HEK293 (cell line): Measurements from ENCODE around the gene JUP.

ENCODE experiments used
- CTCF ChIA-PET: fragments of 350-600 bp; formaldehyde crosslinking; extraction: SDS; loops from one replicate; lab custom pipeline; 2021; ENCODE audit warnings: antibody characterized with exemption; lab: Yijun Ruan, JAX
- POLR2A ChIA-PET: fragments of 300-600 bp; formaldehyde crosslinking; extraction: SDS; loops from one replicate; lab custom pipeline; 2020; ENCODE audit warnings: antibody characterized with exemption, inconsistent platforms; lab: Yijun Ruan, JAX
- H3K27ac ChIP-seq: fragments of 200-500 bp; sonication (Bioruptor generic); 2 replicates; pipeline ENCODE4 v1.5.1; 2014; ENCODE audit warnings: low read depth, low read length, control low read depth, inconsistent platforms; ENCODE audit errors: extremely low read depth
- H3K36me3 ChIP-seq, 2 experiments: fragments of 200-500 bp in 1 of 2; sonication (Bioruptor generic) in 1 of 2; 1 replicate in 1 of 2; 2 replicates in 1 of 2; pipeline ENCODE4 v1.5.1; 2014 to 2017; ENCODE audit warnings: inconsistent platforms in 2 of 2, low read length in 2 of 2; ENCODE audit not compliant: control insufficient read depth in 2 of 2, insufficient read depth in 1 of 2
- H3K4me1 ChIP-seq: fragments of 200-500 bp; sonication (Bioruptor generic); 2 replicates; pipeline ENCODE4 v1.5.1; 2014; ENCODE audit warnings: mild to moderate bottlenecking, low read length, inconsistent platforms; ENCODE audit not compliant: control insufficient read depth, insufficient read depth
- H3K4me3 ChIP-seq: 2 replicates; pipeline ENCODE4 v1.5.1; 2011; ENCODE audit warnings: low read depth, mild to moderate bottlenecking, control low read depth, low read length, moderate library complexity
- H3K9me3 ChIP-seq: fragments of 200-500 bp; sonication (Bioruptor generic); 2 replicates; pipeline ENCODE4 v1.5.1; 2014; ENCODE audit warnings: low read depth, low read length, inconsistent platforms; ENCODE audit not compliant: control insufficient read depth, insufficient read depth
- BCL11B ChIP-seq: fragments of 450-650 bp; formaldehyde crosslinking; IDR thresholded peaks from 2 replicates; pipeline ENCODE4 v1.5.1; 2016; ENCODE audit warnings: low read depth, missing biosample characterization, missing genetic modification characterization
- IKZF3 ChIP-seq: fragments of 450-650 bp; IDR thresholded peaks from 2 replicates; pipeline ENCODE4 v1.5.0; 2018; ENCODE audit warnings: missing biosample characterization, mild to moderate bottlenecking, missing genetic modification characterization, moderate library complexity
- KLF7 ChIP-seq: fragments of 450-650 bp; formaldehyde crosslinking; IDR thresholded peaks from 2 replicates; pipeline ENCODE4 v1.5.1; 2016; ENCODE audit warnings: missing biosample characterization, missing genetic modification characterization, borderline replicate concordance
- SETDB1 ChIP-seq: IDR thresholded peaks from one replicate; pipeline ENCODE4 v1.6.1; 2017; ENCODE audit warnings: mild to moderate bottlenecking, low read length, moderate library complexity, mixed read lengths; ENCODE audit not compliant: insufficient read length
- SP3 ChIP-seq: fragments of 450-650 bp; formaldehyde crosslinking; IDR thresholded peaks from 2 replicates; pipeline ENCODE4 v1.5.1; 2016; ENCODE audit warnings: missing biosample characterization, missing genetic modification characterization
- WT1 ChIP-seq: fragments of 450-650 bp; formaldehyde crosslinking; IDR thresholded peaks from 2 replicates; pipeline ENCODE4 v1.5.1; 2016; ENCODE audit warnings: missing biosample characterization, missing genetic modification characterization
- ZNF19 ChIP-seq: fragments of 450-650 bp; formaldehyde crosslinking; IDR thresholded peaks from 2 replicates; pipeline ENCODE4; 2016; ENCODE audit warnings: missing biosample characterization, missing genetic modification characterization, low read depth
- ZNF239 ChIP-seq: fragments of 450-650 bp; formaldehyde crosslinking; IDR thresholded peaks from 2 replicates; pipeline ENCODE4 v1.5.1; 2016; ENCODE audit warnings: missing biosample characterization, missing genetic modification characterization
- ZNF24 ChIP-seq: fragments of 450-650 bp; formaldehyde crosslinking; IDR thresholded peaks from 2 replicates; pipeline ENCODE4 v1.5.1; 2016; ENCODE audit warnings: missing biosample characterization, missing genetic modification characterization
- ZNF266 ChIP-seq: fragments of 450-650 bp; formaldehyde crosslinking; IDR thresholded peaks from 2 replicates; pipeline ENCODE4 v1.5.1; 2016; ENCODE audit warnings: missing biosample characterization, missing genetic modification characterization, low read depth
- ZNF274 ChIP-seq, 2 experiments: fragments of 200-500 bp in 1 of 2; fragments of 450-650 bp in 1 of 2; sonication (Bioruptor generic) in 1 of 2; formaldehyde crosslinking in 1 of 2; IDR thresholded peaks; 2 replicates each; pipeline versions ENCODE4 v1.5.1 to v1.6.1; 2014 to 2016; ENCODE audit warnings: borderline replicate concordance in 1 of 2, inconsistent platforms in 1 of 2, low read length in 1 of 2, missing biosample characterization in 1 of 2, missing genetic modification characterization in 1 of 2
- ZNF514 ChIP-seq: fragments of 450-650 bp; formaldehyde crosslinking; IDR thresholded peaks from 2 replicates; pipeline ENCODE4 v1.5.1; 2016; ENCODE audit warnings: missing biosample characterization, missing genetic modification characterization
- ZNF558 ChIP-seq: fragments of 450-650 bp; formaldehyde crosslinking; IDR thresholded peaks from 2 replicates; pipeline ENCODE4 v1.5.1; 2016; ENCODE audit warnings: missing biosample characterization, missing genetic modification characterization
- TF ChIP-seq, protein P1 (sequence below): fragments of 450-650 bp; formaldehyde crosslinking; IDR thresholded peaks from 2 replicates; pipeline ENCODE4 v1.5.1; 2017; ENCODE audit warnings: missing biosample characterization, mild to moderate bottlenecking, missing genetic modification characterization, moderate library complexity
- TF ChIP-seq, protein P2 (sequence below): fragments of 450-650 bp; formaldehyde crosslinking; IDR thresholded peaks from 2 replicates; pipeline ENCODE4 v1.5.1; 2016; ENCODE audit warnings: missing biosample characterization, missing genetic modification characterization
- TF ChIP-seq, protein P3 (sequence below): fragments of 450-650 bp; formaldehyde crosslinking; IDR thresholded peaks from 2 replicates; pipeline ENCODE4 v1.5.1; 2016; ENCODE audit warnings: missing biosample characterization, missing genetic modification characterization
- TF ChIP-seq, protein P4 (sequence below): fragments of 450-650 bp; formaldehyde crosslinking; IDR thresholded peaks from 2 replicates; pipeline ENCODE4 v1.5.1; 2017; ENCODE audit warnings: missing biosample characterization, missing genetic modification characterization
- TF ChIP-seq, protein P5 (sequence below): fragments of 450-650 bp; formaldehyde crosslinking; IDR thresholded peaks from 2 replicates; pipeline ENCODE4 v1.5.1; 2016; ENCODE audit warnings: missing biosample characterization, missing genetic modification characterization, borderline replicate concordance
- TF ChIP-seq, protein P6 (sequence below): fragments of 450-650 bp; formaldehyde crosslinking; IDR thresholded peaks from 2 replicates; pipeline ENCODE4 v1.5.1; 2016; ENCODE audit warnings: missing biosample characterization, missing genetic modification characterization

JUP gene

DNA sequence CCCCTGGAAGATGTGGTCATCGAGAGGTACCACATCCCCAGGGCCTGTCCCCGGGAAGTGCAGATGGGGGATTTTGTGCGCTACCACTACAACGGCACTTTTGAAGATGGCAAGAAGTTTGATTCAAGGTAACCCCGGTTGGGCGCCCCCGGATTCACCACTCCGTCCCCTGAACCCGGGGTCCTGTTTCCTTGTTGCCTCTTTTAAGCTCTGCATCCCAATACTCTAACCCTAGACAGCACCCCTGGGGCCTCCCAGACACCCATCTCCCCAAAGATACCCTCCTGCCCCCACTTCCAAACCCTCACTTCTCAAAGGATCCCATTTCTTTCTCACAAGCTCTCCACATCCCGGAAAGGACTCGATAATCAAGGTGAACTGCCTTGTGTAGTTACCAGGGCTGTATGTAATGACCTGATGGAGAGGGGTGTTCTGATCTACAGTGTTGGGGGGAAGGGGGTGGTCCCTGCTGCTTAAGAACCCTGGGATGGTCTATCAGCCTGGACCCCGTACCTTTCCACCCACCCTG is 26.7 kb upstream of the JUP start (continued):
- TF ChIP-seq, protein P1, sequence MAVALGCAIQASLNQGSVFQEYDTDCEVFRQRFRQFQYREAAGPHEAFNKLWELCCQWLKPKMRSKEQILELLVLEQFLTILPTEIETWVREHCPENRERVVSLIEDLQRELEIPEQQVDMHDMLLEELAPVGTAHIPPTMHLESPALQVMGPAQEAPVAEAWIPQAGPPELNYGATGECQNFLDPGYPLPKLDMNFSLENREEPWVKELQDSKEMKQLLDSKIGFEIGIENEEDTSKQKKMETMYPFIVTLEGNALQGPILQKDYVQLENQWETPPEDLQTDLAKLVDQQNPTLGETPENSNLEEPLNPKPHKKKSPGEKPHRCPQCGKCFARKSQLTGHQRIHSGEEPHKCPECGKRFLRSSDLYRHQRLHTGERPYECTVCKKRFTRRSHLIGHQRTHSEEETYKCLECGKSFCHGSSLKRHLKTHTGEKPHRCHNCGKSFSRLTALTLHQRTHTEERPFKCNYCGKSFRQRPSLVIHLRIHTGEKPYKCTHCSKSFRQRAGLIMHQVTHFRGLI (tag by site-specific recombination) = peak; percentile 81
- TF ChIP-seq ZNF274 (IDR thresholded peaks at IDR 0.05; ENCODE audit: low read length) = no peak
- TF ChIP-seq ZNF274 (tag by site-specific recombination; IDR thresholded peaks at IDR 0.05; ENCODE audit: borderline replicate concordance) = no peak
- TF ChIP-seq ZNF239 = no peak

DNA sequence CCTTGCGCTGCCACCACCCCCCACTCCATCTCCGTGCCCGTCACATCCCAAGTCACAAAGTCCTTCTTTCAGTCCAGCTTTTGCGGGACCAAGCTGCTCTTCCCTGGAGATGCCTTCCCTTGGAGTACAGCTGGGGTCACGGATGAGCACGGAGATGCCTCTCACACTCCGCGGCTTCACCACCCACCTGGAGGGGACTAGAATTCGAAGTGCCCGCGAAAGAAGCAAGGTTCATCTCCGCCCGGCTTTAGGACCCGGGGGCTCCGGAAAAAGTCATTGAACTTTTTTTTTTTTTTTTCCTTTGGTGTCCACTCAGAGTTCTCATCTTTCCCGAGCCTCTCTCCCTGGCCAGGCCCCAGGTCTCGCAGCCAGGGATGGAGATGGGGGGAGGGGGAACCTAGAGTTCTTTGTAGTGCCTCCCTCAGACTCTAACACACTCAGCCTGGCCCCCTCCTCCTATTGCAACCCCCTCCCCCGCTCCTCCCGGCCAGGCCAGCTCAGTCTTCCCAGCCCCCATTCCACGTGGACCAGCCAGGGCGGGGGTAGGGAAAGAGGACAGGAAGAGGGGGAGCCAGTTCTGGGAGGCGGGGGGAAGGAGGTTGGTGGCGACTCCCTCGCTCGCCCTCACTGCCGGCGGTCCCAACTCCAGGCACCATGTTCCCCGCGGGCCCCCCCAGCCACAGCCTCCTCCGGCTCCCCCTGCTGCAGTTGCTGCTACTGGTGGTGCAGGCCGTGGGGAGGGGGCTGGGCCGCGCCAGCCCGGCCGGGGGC is 26.1 kb upstream of the JUP start, which contains the start of gene FKBP10:
TSS of gene FKBP10 (plus strand) at position 624 of the 771 bp plus-strand sequence. CDS start at position 655, 31 bp downstream.
- Histone ChIP-seq H3K27ac (peak within 1 kb of the TSS; percentile 89), H3K36me3 (peaks cover 10 to 38% of the 10 kb centered on the region in 2 experiments; a peak in 2 of 3 replicates), H3K4me3 (peak within 1 kb of the TSS; percentile 73), H3K4me1 (0 out of 2 replicates have a peak, but pooled peaks cover 8% of the 10 kb centered on the region), H3K9me3 (no peaks in the 10 kb centered on the region)
- CTCF ChIA-PET = interaction anchor here (0.5 to 4.6 kb wide), 9 partner anchors 11 to 150 kb away, joined by 3 to 45 read pairs (median 4); partner anchors contain the start of gene ACLY
- POLR2A ChIA-PET = interaction anchor here (0.5 to 4.2 kb wide), 24 partner anchors 8 to 1391 kb away, joined by 3 to 37 read pairs (median 5); partner anchors contain the start of genes ACLY, DNAJC7, EIF1 and HAP1
- TF ChIP-seq ZNF514 (no peak), ZNF19 (no peak), IKZF3 (tag by site-specific recombination) (peak; percentile 88; the same call in 1 of the 2 replicates), WT1 (tag by site-specific recombination) (0 out of 2 replicates have a peak, but pooled peaks have one; percentile 33), KLF7 (tag by site-specific recombination) (no peak), ZNF558 (tag by site-specific recombination) (peak; percentile 62; the same call in 1 of the 2 replicates), SP3 (tag by site-specific recombination) (peak; percentile 57; the same call in 1 of the 2 replicates), ZNF266 (no peak), ZNF24 (peak; percentile 41; the same call in 1 of the 2 replicates), BCL11B (tag by site-specific recombination) (peak; percentile 92; the same call in 1 of the 2 replicates), SETDB1 (no peak)
- TF ChIP-seq, protein P2, sequence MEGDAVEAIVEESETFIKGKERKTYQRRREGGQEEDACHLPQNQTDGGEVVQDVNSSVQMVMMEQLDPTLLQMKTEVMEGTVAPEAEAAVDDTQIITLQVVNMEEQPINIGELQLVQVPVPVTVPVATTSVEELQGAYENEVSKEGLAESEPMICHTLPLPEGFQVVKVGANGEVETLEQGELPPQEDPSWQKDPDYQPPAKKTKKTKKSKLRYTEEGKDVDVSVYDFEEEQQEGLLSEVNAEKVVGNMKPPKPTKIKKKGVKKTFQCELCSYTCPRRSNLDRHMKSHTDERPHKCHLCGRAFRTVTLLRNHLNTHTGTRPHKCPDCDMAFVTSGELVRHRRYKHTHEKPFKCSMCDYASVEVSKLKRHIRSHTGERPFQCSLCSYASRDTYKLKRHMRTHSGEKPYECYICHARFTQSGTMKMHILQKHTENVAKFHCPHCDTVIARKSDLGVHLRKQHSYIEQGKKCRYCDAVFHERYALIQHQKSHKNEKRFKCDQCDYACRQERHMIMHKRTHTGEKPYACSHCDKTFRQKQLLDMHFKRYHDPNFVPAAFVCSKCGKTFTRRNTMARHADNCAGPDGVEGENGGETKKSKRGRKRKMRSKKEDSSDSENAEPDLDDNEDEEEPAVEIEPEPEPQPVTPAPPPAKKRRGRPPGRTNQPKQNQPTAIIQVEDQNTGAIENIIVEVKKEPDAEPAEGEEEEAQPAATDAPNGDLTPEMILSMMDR (tag by site-specific recombination) = peak; percentile 57; the same call in 1 of the 2 replicates
- TF ChIP-seq, protein P3, sequence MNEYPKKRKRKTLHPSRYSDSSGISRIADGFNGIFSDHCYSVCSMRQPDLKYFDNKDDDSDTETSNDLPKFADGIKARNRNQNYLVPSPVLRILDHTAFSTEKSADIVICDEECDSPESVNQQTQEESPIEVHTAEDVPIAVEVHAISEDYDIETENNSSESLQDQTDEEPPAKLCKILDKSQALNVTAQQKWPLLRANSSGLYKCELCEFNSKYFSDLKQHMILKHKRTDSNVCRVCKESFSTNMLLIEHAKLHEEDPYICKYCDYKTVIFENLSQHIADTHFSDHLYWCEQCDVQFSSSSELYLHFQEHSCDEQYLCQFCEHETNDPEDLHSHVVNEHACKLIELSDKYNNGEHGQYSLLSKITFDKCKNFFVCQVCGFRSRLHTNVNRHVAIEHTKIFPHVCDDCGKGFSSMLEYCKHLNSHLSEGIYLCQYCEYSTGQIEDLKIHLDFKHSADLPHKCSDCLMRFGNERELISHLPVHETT (tag by site-specific recombination) = peak; percentile 75; the same call in 1 of the 2 replicates
- TF ChIP-seq, protein P4, sequence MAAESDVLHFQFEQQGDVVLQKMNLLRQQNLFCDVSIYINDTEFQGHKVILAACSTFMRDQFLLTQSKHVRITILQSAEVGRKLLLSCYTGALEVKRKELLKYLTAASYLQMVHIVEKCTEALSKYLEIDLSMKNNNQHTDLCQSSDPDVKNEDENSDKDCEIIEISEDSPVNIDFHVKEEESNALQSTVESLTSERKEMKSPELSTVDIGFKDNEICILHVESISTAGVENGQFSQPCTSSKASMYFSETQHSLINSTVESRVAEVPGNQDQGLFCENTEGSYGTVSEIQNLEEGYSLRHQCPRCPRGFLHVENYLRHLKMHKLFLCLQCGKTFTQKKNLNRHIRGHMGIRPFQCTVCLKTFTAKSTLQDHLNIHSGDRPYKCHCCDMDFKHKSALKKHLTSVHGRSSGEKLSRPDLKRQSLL (tag by site-specific recombination) = 0 out of 2 replicates have a peak, but pooled peaks have one; percentile 7
- TF ChIP-seq, protein P5, sequence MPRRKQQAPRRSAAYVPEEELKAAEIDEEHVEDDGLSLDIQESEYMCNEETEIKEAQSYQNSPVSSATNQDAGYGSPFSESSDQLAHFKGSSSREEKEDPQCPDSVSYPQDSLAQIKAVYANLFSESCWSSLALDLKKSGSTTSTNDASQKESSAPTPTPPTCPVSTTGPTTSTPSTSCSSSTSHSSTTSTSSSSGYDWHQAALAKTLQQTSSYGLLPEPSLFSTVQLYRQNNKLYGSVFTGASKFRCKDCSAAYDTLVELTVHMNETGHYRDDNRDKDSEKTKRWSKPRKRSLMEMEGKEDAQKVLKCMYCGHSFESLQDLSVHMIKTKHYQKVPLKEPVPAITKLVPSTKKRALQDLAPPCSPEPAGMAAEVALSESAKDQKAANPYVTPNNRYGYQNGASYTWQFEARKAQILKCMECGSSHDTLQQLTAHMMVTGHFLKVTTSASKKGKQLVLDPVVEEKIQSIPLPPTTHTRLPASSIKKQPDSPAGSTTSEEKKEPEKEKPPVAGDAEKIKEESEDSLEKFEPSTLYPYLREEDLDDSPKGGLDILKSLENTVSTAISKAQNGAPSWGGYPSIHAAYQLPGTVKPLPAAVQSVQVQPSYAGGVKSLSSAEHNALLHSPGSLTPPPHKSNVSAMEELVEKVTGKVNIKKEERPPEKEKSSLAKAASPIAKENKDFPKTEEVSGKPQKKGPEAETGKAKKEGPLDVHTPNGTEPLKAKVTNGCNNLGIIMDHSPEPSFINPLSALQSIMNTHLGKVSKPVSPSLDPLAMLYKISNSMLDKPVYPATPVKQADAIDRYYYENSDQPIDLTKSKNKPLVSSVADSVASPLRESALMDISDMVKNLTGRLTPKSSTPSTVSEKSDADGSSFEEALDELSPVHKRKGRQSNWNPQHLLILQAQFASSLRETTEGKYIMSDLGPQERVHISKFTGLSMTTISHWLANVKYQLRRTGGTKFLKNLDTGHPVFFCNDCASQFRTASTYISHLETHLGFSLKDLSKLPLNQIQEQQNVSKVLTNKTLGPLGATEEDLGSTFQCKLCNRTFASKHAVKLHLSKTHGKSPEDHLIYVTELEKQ (tag by site-specific recombination) = peak; percentile 49
- TF ChIP-seq, protein P6, sequence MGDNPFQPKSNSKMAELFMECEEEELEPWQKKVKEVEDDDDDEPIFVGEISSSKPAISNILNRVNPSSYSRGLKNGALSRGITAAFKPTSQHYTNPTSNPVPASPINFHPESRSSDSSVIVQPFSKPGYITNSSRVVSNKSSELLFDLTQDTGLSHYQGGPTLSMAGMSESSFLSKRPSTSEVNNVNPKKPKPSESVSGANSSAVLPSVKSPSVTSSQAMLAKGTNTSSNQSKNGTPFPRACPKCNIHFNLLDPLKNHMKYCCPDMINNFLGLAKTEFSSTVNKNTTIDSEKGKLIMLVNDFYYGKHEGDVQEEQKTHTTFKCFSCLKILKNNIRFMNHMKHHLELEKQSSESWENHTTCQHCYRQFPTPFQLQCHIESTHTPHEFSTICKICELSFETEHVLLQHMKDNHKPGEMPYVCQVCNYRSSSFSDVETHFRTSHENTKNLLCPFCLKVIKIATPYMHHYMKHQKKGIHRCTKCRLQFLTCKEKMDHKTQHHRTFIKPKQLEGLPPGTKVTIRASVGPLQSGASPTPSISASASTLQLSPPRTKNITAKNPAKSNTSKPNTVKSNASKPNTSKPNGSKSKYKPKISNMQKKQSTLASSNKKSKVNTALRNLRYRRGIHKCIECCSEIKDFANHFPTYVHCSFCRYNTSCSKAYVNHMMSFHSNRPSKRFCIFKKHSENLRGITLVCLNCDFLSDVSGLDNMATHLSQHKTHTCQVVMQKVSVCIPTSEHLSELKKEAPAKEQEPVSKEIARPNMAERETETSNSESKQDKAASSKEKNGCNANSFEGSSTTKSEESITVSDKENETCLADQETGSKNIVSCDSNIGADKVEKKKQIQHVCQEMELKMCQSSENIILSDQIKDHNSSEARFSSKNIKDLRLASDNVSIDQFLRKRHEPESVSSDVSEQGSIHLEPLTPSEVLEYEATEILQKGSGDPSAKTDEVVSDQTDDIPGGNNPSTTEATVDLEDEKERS (tag by site-specific recombination) = no peak
